Spleen (tissue), 11 donors: ENCODE results near the gene GNAT1. TPM values are rescaled to one million over a fixed set of nuclear protein-coding genes. Genes with fewer than 3 reads are reported as not detected.
A peak's percentile ranks its signal among the peaks of the same experiment; 100 is the strongest.

ENCODE experiments used
- DNase-seq: peaks from one replicate; pipeline ENCODE4 v3.0.0-alpha.2; 2020
- H3K27ac ChIP-seq, 8 donors: fragments of 200-600 bp; sonication (generic) in 7 of 8; 1 replicate in 4 of 8; 2 replicates in 4 of 8; pipeline versions ENCODE4 v1.5.0 to v1.8.0; 2016 to 2021; ENCODE audit warnings: inconsistent platforms in 4 of 8, mild to moderate bottlenecking in 4 of 8, moderate library complexity in 1 of 8
- H3K27me3 ChIP-seq, 7 donors: fragments of 200-600 bp; sonication (generic) in 6 of 7; replicated peaks in 1 of 7; 1 replicate in 4 of 7; 2 replicates in 3 of 7; pipeline versions ENCODE4 v1.5.0 to v1.8.0; 2016 to 2021; ENCODE audit warnings: inconsistent platforms in 3 of 7, mild to moderate bottlenecking in 1 of 7
- H3K36me3 ChIP-seq, 6 donors: fragments of 200-600 bp; sonication (generic) in 5 of 6; 1 replicate in 4 of 6; 2 replicates in 2 of 6; pipeline versions ENCODE4 v1.5.0 to v1.8.0; 2016 to 2021; ENCODE audit warnings: inconsistent platforms in 2 of 6
- H3K4me1 ChIP-seq, 6 donors: fragments of 200-600 bp; sonication (generic) in 5 of 6; 1 replicate in 3 of 6; 2 replicates in 3 of 6; pipeline versions ENCODE4 v1.5.0 to v1.8.0; 2016 to 2021; ENCODE audit warnings: inconsistent platforms in 3 of 6
- H3K4me3 ChIP-seq, 8 donors: fragments of 200-600 bp; sonication (generic) in 7 of 8; 1 replicate in 4 of 8; 2 replicates in 4 of 8; pipeline versions ENCODE4 v1.5.0 to v1.8.0; 2016 to 2021; ENCODE audit warnings: inconsistent platforms in 4 of 8, mild to moderate bottlenecking in 4 of 8, moderate library complexity in 2 of 8
- H3K9me3 ChIP-seq, 8 donors: fragments of 200-600 bp; sonication (generic) in 7 of 8; 1 replicate in 4 of 8; 2 replicates in 4 of 8; pipeline versions ENCODE4 v1.5.0 to v1.8.0; 2016 to 2021; ENCODE audit warnings: inconsistent platforms in 4 of 8
- CTCF ChIP-seq, 11 experiments: fragments of 200-600 bp in 7 of 11; fragments of 450-650 bp in 4 of 11; sonication (generic) in 4 of 11; IDR thresholded peaks in 8 of 11; conservative IDR thresholded peaks in 3 of 11; 1 replicate in 7 of 11; 2 replicates in 4 of 11; pipeline versions ENCODE4 v1.4.0 to v1.8.0; 2016 to 2021; ENCODE audit warnings: antibody characterized with exemption in 11 of 11, inconsistent platforms in 4 of 11, mild to moderate bottlenecking in 1 of 11
- POLR2A ChIP-seq, 3 donors: fragments of 450-650 bp; IDR thresholded peaks; one replicate each; pipeline ENCODE4 v1.5.1; 2017; ENCODE audit warnings: antibody characterized with exemption in 3 of 3, mild to moderate bottlenecking in 1 of 3
- POLR2AphosphoS5 ChIP-seq, 3 donors: sonication (generic); formaldehyde crosslinking; IDR thresholded peaks; one replicate each; pipeline ENCODE4 v1.5.1; 2017; ENCODE audit warnings: antibody characterized with exemption in 3 of 3
- WGBS, 5 donors: extraction: QIAGEN DNeasy Blood & Tissue Kit in 3 of 5; methylation state at CpG; one replicate each; pipeline versions ENCODE4 v1.1.5 to v1.1.7; 2013 to 2018; 5-methylcytosine and 5-hydroxymethylcytosine counted together
- intact Hi-C: fragments of 100-400 bp; cut with DNase I; formaldehyde crosslinking; loops from one replicate; pipeline ENCODE4 v1.15.0; 2023; ENCODE audit warnings: low total_unique reads
- polyA plus RNA-seq, 3 donors: library from polyadenylated mRNA; stranded (reverse); fragments of 200-250 nt; gene quantifications; one replicate each; pipeline ENCODE4 v1.2.1, GENCODE V29; 2013
- total RNA-seq, 7 donors: library from RNA; depleted of rRNA in 3 of 7; stranded (reverse); fragments of >200 nt in 3 of 7; fragmentation: NEBNext Ultra II Directional in 4 of 7; extraction: Animal tissue kit (Norgen Biotek cat#: 25700) in 4 of 7; gene quantifications; one replicate each; pipeline versions ENCODE4 v1.1.0 to v1.2.1, GENCODE V29; 2016 to 2021
- donor health status: healthy with polysubstance abuse.
- donor health status: DM: no; HTN: no; CAD: no; lungs with moderate emphysema.
- donor health status: DM: no; HTN: no; CAD: no.
- donor health status: Bipolar disorder and iron deficiency.
- donor health status: healthy.
- donor health status: DM: no; HTN: no; CAD: no.
- donor health status: DM: yes; HTN: yes; CAD: no.

GNAT1 gene
- total and polyA plus RNA-seq, 10 donors = 0.05 to 0.44 (median 0.18) TPM; not detected in 7

- TF ChIP-seq POLR2AphosphoS5 (IDR thresholded peaks at IDR 0.05) = peak; percentile 43 to 66 (median 61)
- no peak for TF ChIP-seq POLR2A (IDR thresholded peaks at IDR 0.05)
- Histone ChIP-seq H3K9me3 (no peaks in the 10 kb centered on the region), H3K36me3 (no peaks in the 10 kb centered on the region), H3K4me3 (peak overlapping the region in 4 of 8 donors; percentile 3 to 43 (median 9)), H3K27me3 (peaks cover 0 to 23% (median 10%) of the 10 kb centered on the region in 7 donors), H3K4me1 (peaks cover 18 to 100% (median 72%) of the 10 kb centered on the region in 6 donors), H3K27ac (peak overlapping the region in 6 of 8 donors; percentile 41 to 82 (median 76))
- WGBS, 5 donors = 62 to 86% (median 77%) methylated on average over 6 to 7 of the region's 7 CpGs
- no peak for DNase-seq
- intact Hi-C loops = no loop called here
Observed at GRCh38 chr3:50160561-50160983, 30.8 kb upstream of the GNAT1 start.

GRCh38 chr3:50161320-50161719 is 30.1 kb upstream of the GNAT1 start:
- peaks cover 0 to 15% (median 4%) of the 10 kb centered on the region in 7 donors for H3K27me3 ChIP-seq

GRCh38 chr3:50162034-50162883 is 29.2 kb upstream of the GNAT1 start:
- Histone ChIP-seq H3K27ac (peak overlapping the region in 7 of 8 donors; percentile 29 to 82 (median 74)), H3K36me3 (no peaks in the 10 kb centered on the region), H3K27me3 (peaks cover 0 to 6% (median 0%) of the 10 kb centered on the region in 7 donors), H3K9me3 (no peaks in the 10 kb centered on the region), H3K4me1 (peaks cover 21 to 100% (median 80%) of the 10 kb centered on the region in 6 donors), H3K4me3 (no peak overlapping the region)
- 12 to 73% (median 68%) methylated on average over 2 to 5 of the region's 5 CpGs for WGBS, 5 donors
- TF ChIP-seq CTCF (IDR thresholded peaks at IDR 0.05 in 8 of 11, conservative IDR thresholded peaks at IDR 0.05 in 3 of 11) (no peak), POLR2AphosphoS5 (IDR thresholded peaks at IDR 0.05) (peak; percentile 42 to 71 (median 70))
- DNase-seq = no peak
- intact Hi-C loops = no loop called here

More at GRCh38 chr3:50161320-50161719, 30.1 kb upstream of the GNAT1 start:
- TF ChIP-seq POLR2AphosphoS5 (IDR thresholded peaks at IDR 0.05) (peak in 1 of 3 donors; percentile 2), CTCF (IDR thresholded peaks at IDR 0.05 in 8 of 11, conservative IDR thresholded peaks at IDR 0.05 in 3 of 11) (no peak)
- Histone ChIP-seq H3K27ac (peak overlapping the region in 7 of 8 donors; percentile 41 to 82 (median 74)), H3K36me3 (no peaks in the 10 kb centered on the region), H3K4me3 (peak overlapping the region in 4 of 8 donors; percentile 1 to 43 (median 9)), H3K9me3 (no peaks in the 10 kb centered on the region), H3K4me1 (peaks cover 21 to 100% (median 71%) of the 10 kb centered on the region in 6 donors)
- intact Hi-C loops = no loop called here
- DNase-seq = no peak
- 44 to 87% (median 79%) methylated on average over 5 to 13 of the region's 13 CpGs for WGBS, 5 donors

GRCh38 chr3:50163572-50164455 is 27.6 kb upstream of the GNAT1 start:
- peak in 1 of 3 donors; percentile 29 for TF ChIP-seq POLR2AphosphoS5 (IDR thresholded peaks at IDR 0.05)
- TF ChIP-seq POLR2A (IDR thresholded peaks at IDR 0.05) = no peak
- intact Hi-C loops = no loop called here
- Histone ChIP-seq H3K9me3 (no peaks in the 10 kb centered on the region), H3K4me1 (peaks cover 23 to 100% (median 80%) of the 10 kb centered on the region in 6 donors), H3K27me3 (no peaks in the 10 kb centered on the region), H3K4me3 (no peak overlapping the region), H3K27ac (peak overlapping the region in 7 of 8 donors; percentile 35 to 82 (median 74)), H3K36me3 (no peaks in the 10 kb centered on the region)
- 49 to 68% (median 57%) methylated on average over 8 of the region's 8 CpGs for WGBS, 5 donors
- DNase-seq = no peak
